HEK293T (cell line): Measurements from ENCODE around the gene ARHGAP6.
"Not testable (repeated sequence)": the region's sequence is repeated elsewhere in the genome, so short reads cannot be mapped to it uniquely, and the experiment has no call there.

Experiments
- CTCF ChIA-PET: fragments of 350-600 bp; formaldehyde crosslinking; extraction: SDS; loops from one replicate; lab custom pipeline; 2021; ENCODE audit warnings: antibody characterized with exemption, inconsistent platforms; lab: Yijun Ruan, JAX
- POLR2A ChIA-PET: fragments of 350-600 bp; formaldehyde crosslinking; extraction: SDS; loops from one replicate; lab custom pipeline; 2020; ENCODE audit warnings: antibody characterized with exemption, inconsistent platforms; lab: Yijun Ruan, JAX
- DNase-seq: peaks from one replicate; pipeline ENCODE4 v3.0.0; 2012; ENCODE audit warnings: mixed read lengths; ENCODE audit errors: extremely low spot score
- ARNT ChIP-seq: fragments of 450-650 bp; IDR thresholded peaks from 2 replicates; pipeline ENCODE4 v1.6.1; 2017; ENCODE audit warnings: mild to moderate bottlenecking
- BHLHE40 ChIP-seq: fragments of 450-650 bp; IDR thresholded peaks from 2 replicates; pipeline ENCODE4 v1.6.1; 2016; ENCODE audit warnings: mild to moderate bottlenecking, moderate library complexity, borderline replicate concordance
- CTBP1 ChIP-seq: fragments of 450-650 bp; IDR thresholded peaks from 2 replicates; pipeline ENCODE4 v1.6.1; 2016; ENCODE audit warnings: borderline replicate concordance
- ELF4 ChIP-seq: fragments of 450-650 bp; IDR thresholded peaks from 2 replicates; pipeline ENCODE4 v1.6.1; 2017; ENCODE audit warnings: antibody characterized with exemption
- FOXA1 ChIP-seq: fragments of 450-650 bp; IDR thresholded peaks from 2 replicates; pipeline ENCODE4 v1.6.1; 2016; ENCODE audit warnings: mild to moderate bottlenecking
- FOXK2 ChIP-seq: fragments of 450-650 bp; IDR thresholded peaks from 2 replicates; pipeline ENCODE4 v1.6.1; 2016; ENCODE audit warnings: mild to moderate bottlenecking
- FOXM1 ChIP-seq: fragments of 450-650 bp; IDR thresholded peaks from 2 replicates; pipeline ENCODE4 v1.6.1; 2017; ENCODE audit warnings: mild to moderate bottlenecking, borderline replicate concordance
- HDGF ChIP-seq: fragments of 450-650 bp; IDR thresholded peaks from 2 replicates; pipeline ENCODE4 v1.6.1; 2017; ENCODE audit warnings: antibody characterized with exemption, borderline replicate concordance
- L3MBTL2 ChIP-seq: fragments of 450-650 bp; conservative IDR thresholded peaks from 2 replicates; pipeline ENCODE4 v1.6.1; 2016; ENCODE audit warnings: mild to moderate bottlenecking
- LEF1 ChIP-seq: fragments of 450-650 bp; IDR thresholded peaks from 2 replicates; pipeline ENCODE4 v1.6.1; 2017; ENCODE audit warnings: mild to moderate bottlenecking, borderline replicate concordance
- NFRKB ChIP-seq: fragments of 450-650 bp; IDR thresholded peaks from 2 replicates; pipeline ENCODE4 v1.6.1; 2016; ENCODE audit warnings: mild to moderate bottlenecking, moderate library complexity
- SP1 ChIP-seq: fragments of 450-650 bp; IDR thresholded peaks from 2 replicates; pipeline ENCODE4 v1.6.1; 2017
- SUZ12 ChIP-seq: fragments of 450-650 bp; IDR thresholded peaks from 2 replicates; pipeline ENCODE4 v1.6.1; 2016; ENCODE audit warnings: mild to moderate bottlenecking
- TARDBP ChIP-seq: fragments of 450-650 bp; IDR thresholded peaks from 2 replicates; pipeline ENCODE4 v1.6.1; 2016
- ZNF384 ChIP-seq: fragments of 450-650 bp; IDR thresholded peaks from 2 replicates; pipeline ENCODE4 v1.6.1; 2016
- TF ChIP-seq, protein P1 (sequence below): fragments of 450-650 bp; IDR thresholded peaks from 2 replicates; pipeline ENCODE4 v1.6.1; 2016

Gene ARHGAP6

DNA sequence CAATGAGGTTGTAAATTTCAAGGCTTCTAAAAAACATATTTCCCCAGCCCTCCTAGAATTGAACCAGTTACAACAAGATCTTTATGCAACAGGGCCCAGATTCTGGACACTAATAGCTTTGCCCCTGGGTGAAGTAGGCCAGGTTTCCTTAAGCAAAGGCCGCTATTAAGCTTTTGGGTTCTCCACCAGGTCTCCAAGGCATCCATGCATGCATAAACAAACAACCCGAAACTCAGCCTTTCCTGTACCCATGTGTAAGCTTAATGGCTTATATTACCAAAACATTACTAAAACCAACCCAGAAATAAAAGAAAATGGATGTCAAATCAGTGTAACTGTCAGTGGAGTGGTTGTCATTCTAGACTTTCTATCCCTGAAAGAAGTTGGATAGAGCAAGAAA lies 137.1 kb downstream of the ARHGAP6 start:
- POLR2A ChIA-PET = no interaction called here
- CTCF ChIA-PET = no interaction called here
- TF ChIP-seq ELF4 (no peak), FOXA1 (no peak), L3MBTL2 (no peak), TARDBP (no peak), BHLHE40 (no peak), FOXK2 (no peak), NFRKB (no peak)
- TF ChIP-seq, protein P1, sequence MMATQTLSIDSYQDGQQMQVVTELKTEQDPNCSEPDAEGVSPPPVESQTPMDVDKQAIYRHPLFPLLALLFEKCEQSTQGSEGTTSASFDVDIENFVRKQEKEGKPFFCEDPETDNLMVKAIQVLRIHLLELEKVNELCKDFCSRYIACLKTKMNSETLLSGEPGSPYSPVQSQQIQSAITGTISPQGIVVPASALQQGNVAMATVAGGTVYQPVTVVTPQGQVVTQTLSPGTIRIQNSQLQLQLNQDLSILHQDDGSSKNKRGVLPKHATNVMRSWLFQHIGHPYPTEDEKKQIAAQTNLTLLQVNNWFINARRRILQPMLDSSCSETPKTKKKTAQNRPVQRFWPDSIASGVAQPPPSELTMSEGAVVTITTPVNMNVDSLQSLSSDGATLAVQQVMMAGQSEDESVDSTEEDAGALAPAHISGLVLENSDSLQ = no peak
- no peak for DNase-seq

GRCh38 chrX:11525685-11526084 lies 140.0 kb downstream of the ARHGAP6 start:
- CTCF ChIA-PET = no interaction called here
- POLR2A ChIA-PET = no interaction called here
- TF ChIP-seq FOXM1 (no peak), HDGF (no peak), FOXK2 (no peak), ELF4 (no peak), TARDBP (no peak), CTBP1 (no peak), ZNF384 (no peak), NFRKB (no peak), FOXA1 (no peak), LEF1 (no peak), BHLHE40 (no peak), SP1 (no peak), L3MBTL2 (no peak), ARNT (no peak)
- TF ChIP-seq, protein P1 = no peak
- no peak for DNase-seq

DNA sequence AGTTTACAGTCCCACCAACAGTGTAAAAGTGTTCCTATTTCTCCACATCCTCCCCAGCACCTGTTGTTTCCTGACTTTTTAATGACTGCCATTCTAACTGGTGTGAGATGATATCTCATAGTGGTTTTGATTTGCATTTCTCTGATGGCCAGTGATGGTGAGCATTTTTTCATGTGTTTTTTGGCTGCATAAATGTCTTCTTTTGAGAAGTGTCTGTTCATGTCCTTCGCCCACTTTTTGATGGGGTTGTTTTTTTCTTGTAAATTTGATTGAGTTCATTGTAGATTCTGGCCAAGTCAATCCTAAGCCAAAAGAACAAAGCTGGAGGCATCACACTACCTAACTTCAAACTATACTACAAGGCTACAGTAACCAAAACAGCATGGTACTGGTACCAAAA lies 146.5 kb downstream of the ARHGAP6 start:
- CTCF ChIA-PET, DNase-seq, POLR2A ChIA-PET: not testable (repeated sequence)

DNA sequence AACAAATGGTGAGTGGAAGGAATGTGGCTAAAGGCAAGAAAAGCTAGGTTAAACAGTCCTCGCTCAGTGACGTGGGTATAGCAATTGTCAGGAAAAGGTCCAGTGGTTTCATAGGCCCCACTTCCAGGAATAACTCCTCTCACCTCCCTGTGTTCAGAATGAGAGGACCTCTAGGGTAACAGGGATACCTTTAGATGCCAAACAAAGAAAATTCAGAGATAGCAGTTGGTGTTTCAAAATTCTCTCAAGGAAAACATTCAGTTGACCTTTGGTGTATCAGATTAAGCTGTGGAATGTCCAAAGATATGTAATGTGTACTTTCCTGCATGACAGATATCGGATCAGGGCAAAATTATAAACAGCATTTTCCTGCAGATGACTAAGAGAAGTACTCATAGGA lies 155.9 kb downstream of the ARHGAP6 start:
- ChIA-PET CTCF (no interaction called here), POLR2A (no interaction called here)
- no peak for TF ChIP-seq CTBP1
- no peak for TF ChIP-seq HDGF
- TF ChIP-seq L3MBTL2 = no peak
- no peak for TF ChIP-seq FOXK2
- TF ChIP-seq SUZ12 = no peak
- TF ChIP-seq BHLHE40 = no peak
- no peak for TF ChIP-seq ELF4
- no peak for TF ChIP-seq ZNF384
- no peak for TF ChIP-seq NFRKB
- no peak for TF ChIP-seq FOXA1
- no peak for DNase-seq

DNA sequence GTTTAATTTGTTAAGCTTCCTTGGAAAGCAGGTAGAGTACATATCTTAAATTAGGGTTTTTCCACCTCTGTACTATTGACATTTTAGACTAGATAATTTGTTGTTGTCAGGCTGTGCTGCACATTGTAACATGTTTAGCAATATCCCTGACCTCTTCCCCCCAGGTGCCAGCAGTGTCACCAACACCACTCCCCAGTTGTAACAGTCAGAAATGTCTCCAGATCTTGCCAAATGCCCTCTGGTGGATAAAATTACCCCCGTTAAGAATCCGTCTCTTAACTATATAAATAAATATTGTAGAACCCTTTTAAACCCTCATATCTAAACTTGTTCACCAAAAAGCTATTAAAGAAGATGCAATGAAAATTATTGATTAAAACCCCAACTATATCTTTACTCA lies 161.5 kb downstream of the ARHGAP6 start:
- no peak for DNase-seq
- CTCF ChIA-PET = no interaction called here
- TF ChIP-seq SUZ12 (no peak), FOXA1 (no peak), L3MBTL2 (no peak), ZNF384 (no peak), LEF1 (no peak), CTBP1 (no peak), SP1 (no peak), HDGF (no peak), NFRKB (no peak), ARNT (no peak), ELF4 (no peak), TARDBP (no peak), FOXM1 (no peak)
- TF ChIP-seq, protein P1 = no peak
- POLR2A ChIA-PET = no interaction called here

- CTCF ChIA-PET = no interaction called here
- DNase-seq = no peak
- POLR2A ChIA-PET = no interaction called here
- no peak for TF ChIP-seq SUZ12
- no peak for TF ChIP-seq HDGF
- no peak for TF ChIP-seq FOXA1
- no peak for TF ChIP-seq TARDBP
- TF ChIP-seq ZNF384 = no peak
- TF ChIP-seq FOXK2 = no peak
- no peak for TF ChIP-seq LEF1
These were observed 166.4 kb downstream of the ARHGAP6 start for GRCh38 chrX:11499076-11500044.

- DNase-seq, POLR2A ChIA-PET, CTCF ChIA-PET: not testable (repeated sequence)
These were observed 174.3 kb downstream of the ARHGAP6 start for GRCh38 chrX:11491375-11491774.
